Measurements from ENCODE around the gene PRAC1. TPM values are rescaled to one million over a fixed set of nuclear protein-coding genes. Genes with fewer than 3 reads are reported as not detected.

Gene PRAC1
- total RNA-seq, 1 experiment from 2014 or later, result not detected

DNA sequence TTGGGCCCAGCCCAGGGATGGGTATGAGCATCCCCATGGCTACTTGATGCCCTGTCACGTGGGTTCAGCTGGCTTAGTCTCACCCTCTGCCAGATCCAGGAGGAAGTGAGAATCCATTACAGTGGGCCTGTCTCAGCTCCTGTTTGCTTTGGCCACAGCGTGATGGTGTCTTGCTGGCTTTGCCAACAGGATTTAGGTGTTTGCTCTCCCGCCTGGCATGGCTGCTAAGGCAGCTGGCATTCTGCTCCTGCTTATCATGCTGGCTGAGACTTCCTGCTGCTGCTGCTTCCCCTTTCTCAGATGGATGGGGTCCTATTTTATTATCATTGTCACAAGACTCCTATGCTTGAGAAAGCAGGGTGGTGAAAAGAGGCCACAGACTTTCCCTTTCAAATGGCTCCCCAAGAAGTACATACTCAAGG, 34.5 kb upstream of the PRAC1 start:
- Histone ChIP-seq H3K4me3 (replicated peaks in 1 of 2; ENCODE audit: low read depth in 1 of 2, low read length in 2 of 2) (no peak overlapping the region), H3K27me3 (ENCODE audit: insufficient read depth, low read length) (0 out of 2 replicates have a peak, but pooled peaks cover 2% of the 10 kb centered on the region), H3K4me2 (ENCODE audit: low read length) (no peak overlapping the region), H3K36me3 (ENCODE audit: control insufficient read depth in 1 of 2, insufficient read depth in 2 of 2, low read length in 2 of 2) (no peaks in the 10 kb centered on the region), H4K20me1 (ENCODE audit: insufficient read depth) (no peaks in the 10 kb centered on the region), H3K9me2 (ENCODE audit: insufficient read depth) (no peaks in the 10 kb centered on the region), H3K9me3 (ENCODE audit: control insufficient read depth in 1 of 2, insufficient read depth in 1 of 2, low read depth in 1 of 2, low read length in 2 of 2) (no peaks in the 10 kb centered on the region), H2AFZ (ENCODE audit: low read depth, low read length, poor library complexity, severe bottlenecking) (no peak overlapping the region), H3K4me1 (ENCODE audit: control insufficient read depth in 1 of 2, insufficient read depth in 2 of 2, low read length in 2 of 2) (peaks cover 0 to 7% of the 10 kb centered on the region in 2 experiments; a peak in 1 of 4 replicates), H3K79me2 (ENCODE audit: insufficient read depth, low read length) (no peaks in the 10 kb centered on the region), H3K27ac (ENCODE audit: low read depth, low read length) (no peak overlapping the region), H3K9ac (ENCODE audit: low read length) (no peak overlapping the region)
- ATAC-seq (no peak), DNase-seq (ENCODE audit: low read depth, low spot score) (no peak)
- RAD21 ChIA-PET (ENCODE audit: low non-redundant PET in 1 of 2, low total read pairs in 2 of 2, uncharacterized antibody in 2 of 2, unreplicated experiment in 2 of 2), result no interaction called here
- POLR2A ChIA-PET, result no interaction called here
- no TSS peak for BruUV-seq (replicated peaks)
- CTCF ChIA-PET, result no interaction called here
- TF ChIP-seq, protein P1, sequence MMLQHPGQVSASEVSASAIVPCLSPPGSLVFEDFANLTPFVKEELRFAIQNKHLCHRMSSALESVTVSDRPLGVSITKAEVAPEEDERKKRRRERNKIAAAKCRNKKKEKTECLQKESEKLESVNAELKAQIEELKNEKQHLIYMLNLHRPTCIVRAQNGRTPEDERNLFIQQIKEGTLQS (IDR thresholded peaks at IDR 0.05), result no peak
- TF ChIP-seq CBX3 (IDR thresholded peaks at IDR 0.05; ENCODE audit: low read depth), result no peak
- TF ChIP-seq POLR2A (IDR thresholded peaks at IDR 0.05; ENCODE audit: borderline replicate concordance, extremely low read depth, insufficient read depth, insufficient read length), result no peak
- no peak for TF ChIP-seq POLR2AphosphoS5 (IDR thresholded peaks at IDR 0.05; ENCODE audit: low read depth, low read length)
- TF ChIP-seq, protein P2, sequence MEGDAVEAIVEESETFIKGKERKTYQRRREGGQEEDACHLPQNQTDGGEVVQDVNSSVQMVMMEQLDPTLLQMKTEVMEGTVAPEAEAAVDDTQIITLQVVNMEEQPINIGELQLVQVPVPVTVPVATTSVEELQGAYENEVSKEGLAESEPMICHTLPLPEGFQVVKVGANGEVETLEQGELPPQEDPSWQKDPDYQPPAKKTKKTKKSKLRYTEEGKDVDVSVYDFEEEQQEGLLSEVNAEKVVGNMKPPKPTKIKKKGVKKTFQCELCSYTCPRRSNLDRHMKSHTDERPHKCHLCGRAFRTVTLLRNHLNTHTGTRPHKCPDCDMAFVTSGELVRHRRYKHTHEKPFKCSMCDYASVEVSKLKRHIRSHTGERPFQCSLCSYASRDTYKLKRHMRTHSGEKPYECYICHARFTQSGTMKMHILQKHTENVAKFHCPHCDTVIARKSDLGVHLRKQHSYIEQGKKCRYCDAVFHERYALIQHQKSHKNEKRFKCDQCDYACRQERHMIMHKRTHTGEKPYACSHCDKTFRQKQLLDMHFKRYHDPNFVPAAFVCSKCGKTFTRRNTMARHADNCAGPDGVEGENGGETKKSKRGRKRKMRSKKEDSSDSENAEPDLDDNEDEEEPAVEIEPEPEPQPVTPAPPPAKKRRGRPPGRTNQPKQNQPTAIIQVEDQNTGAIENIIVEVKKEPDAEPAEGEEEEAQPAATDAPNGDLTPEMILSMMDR (IDR thresholded peaks at IDR 0.05 in 2 of 3, conservative IDR thresholded peaks at IDR 0.05 in 1 of 3; ENCODE audit: borderline replicate concordance in 1 of 3, insufficient read depth in 1 of 3, low read depth in 2 of 3, low read length in 2 of 3), result no peak
- no peak for TF ChIP-seq SP1 (IDR thresholded peaks at IDR 0.05; ENCODE audit: low read depth)
- TF ChIP-seq RAD21 (IDR thresholded peaks at IDR 0.05; ENCODE audit: low read depth), result no peak
- no peak for TF ChIP-seq FOSL1 (IDR thresholded peaks at IDR 0.05; ENCODE audit: low read depth)
- TF ChIP-seq, protein P3, sequence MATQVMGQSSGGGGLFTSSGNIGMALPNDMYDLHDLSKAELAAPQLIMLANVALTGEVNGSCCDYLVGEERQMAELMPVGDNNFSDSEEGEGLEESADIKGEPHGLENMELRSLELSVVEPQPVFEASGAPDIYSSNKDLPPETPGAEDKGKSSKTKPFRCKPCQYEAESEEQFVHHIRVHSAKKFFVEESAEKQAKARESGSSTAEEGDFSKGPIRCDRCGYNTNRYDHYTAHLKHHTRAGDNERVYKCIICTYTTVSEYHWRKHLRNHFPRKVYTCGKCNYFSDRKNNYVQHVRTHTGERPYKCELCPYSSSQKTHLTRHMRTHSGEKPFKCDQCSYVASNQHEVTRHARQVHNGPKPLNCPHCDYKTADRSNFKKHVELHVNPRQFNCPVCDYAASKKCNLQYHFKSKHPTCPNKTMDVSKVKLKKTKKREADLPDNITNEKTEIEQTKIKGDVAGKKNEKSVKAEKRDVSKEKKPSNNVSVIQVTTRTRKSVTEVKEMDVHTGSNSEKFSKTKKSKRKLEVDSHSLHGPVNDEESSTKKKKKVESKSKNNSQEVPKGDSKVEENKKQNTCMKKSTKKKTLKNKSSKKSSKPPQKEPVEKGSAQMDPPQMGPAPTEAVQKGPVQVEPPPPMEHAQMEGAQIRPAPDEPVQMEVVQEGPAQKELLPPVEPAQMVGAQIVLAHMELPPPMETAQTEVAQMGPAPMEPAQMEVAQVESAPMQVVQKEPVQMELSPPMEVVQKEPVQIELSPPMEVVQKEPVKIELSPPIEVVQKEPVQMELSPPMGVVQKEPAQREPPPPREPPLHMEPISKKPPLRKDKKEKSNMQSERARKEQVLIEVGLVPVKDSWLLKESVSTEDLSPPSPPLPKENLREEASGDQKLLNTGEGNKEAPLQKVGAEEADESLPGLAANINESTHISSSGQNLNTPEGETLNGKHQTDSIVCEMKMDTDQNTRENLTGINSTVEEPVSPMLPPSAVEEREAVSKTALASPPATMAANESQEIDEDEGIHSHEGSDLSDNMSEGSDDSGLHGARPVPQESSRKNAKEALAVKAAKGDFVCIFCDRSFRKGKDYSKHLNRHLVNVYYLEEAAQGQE (IDR thresholded peaks at IDR 0.05; ENCODE audit: low read depth), result no peak
- TF ChIP-seq ZNF274 (IDR thresholded peaks at IDR 0.05; ENCODE audit: low read depth, low read length), result no peak
- no peak for TF ChIP-seq EZH2 (IDR thresholded peaks at IDR 0.05)
- no peak for TF ChIP-seq YY1 (IDR thresholded peaks at IDR 0.05; ENCODE audit: extremely low read depth, insufficient replicate concordance, low read depth, low read length)
- TF ChIP-seq ZFX (IDR thresholded peaks at IDR 0.05), result no peak
- TF ChIP-seq ELF1 (IDR thresholded peaks at IDR 0.05; ENCODE audit: borderline replicate concordance, low read depth), result no peak
- TF ChIP-seq SIN3A (IDR thresholded peaks at IDR 0.05; ENCODE audit: low read depth), result no peak
- TF ChIP-seq CEBPB (IDR thresholded peaks at IDR 0.05; ENCODE audit: low read depth), result no peak
- intact Hi-C loops (cut with micrococcal nuclease), result no loop called here
